ENCODE results near the gene CDADC1.

- TF ChIP-seq POLR2AphosphoS5 (IDR thresholded peaks at IDR 0.05; ENCODE audit: low read depth, low read length) (no peak), REST (IDR thresholded peaks at IDR 0.05; ENCODE audit: insufficient read depth in 1 of 2, low read depth in 2 of 2, low read length in 2 of 2) (no peak), SIN3A (IDR thresholded peaks at IDR 0.05; ENCODE audit: borderline replicate concordance, insufficient read depth, low read length) (no peak)
Observed at GRCh38 chr13:49315036-49315565, 67.4 kb downstream of the CDADC1 start.
